Rectal smooth muscle tissue (tissue), 1 donor: ENCODE data around the gene ACBD3.
A peak's percentile ranks its signal among the peaks of the same experiment; 100 is the strongest.

ENCODE experiments used
- H3K27ac ChIP-seq: one replicate; pipeline ENCODE4 v1.7.0; 2013; ENCODE audit warnings: low read depth, low read length, inconsistent platforms
- H3K27me3 ChIP-seq: one replicate; pipeline ENCODE4 v1.7.0; 2013; ENCODE audit warnings: low read length; ENCODE audit not compliant: control insufficient read depth, insufficient read depth
- H3K36me3 ChIP-seq: one replicate; pipeline ENCODE4 v1.7.0; 2013; ENCODE audit warnings: low read length; ENCODE audit not compliant: control insufficient read depth, insufficient read depth
- H3K4me1 ChIP-seq: one replicate; pipeline ENCODE4 v1.7.0; 2013; ENCODE audit warnings: low read length; ENCODE audit not compliant: control insufficient read depth, insufficient read depth
- H3K4me3 ChIP-seq: one replicate; pipeline ENCODE4 v1.7.0; 2013; ENCODE audit warnings: low read length
- H3K9ac ChIP-seq: one replicate; pipeline ENCODE4 v1.7.0; 2013; ENCODE audit warnings: low read length

Gene ACBD3

GRCh38 chr1:226117330-226117729, 69.2 kb downstream of the ACBD3 start:
- no peaks in the 10 kb centered on the region for H3K4me1 ChIP-seq
- H3K36me3 ChIP-seq = no peaks in the 10 kb centered on the region
- H3K27me3 ChIP-seq = peaks cover 3% of the 10 kb centered on the region
- no peak overlapping the region for H3K9ac ChIP-seq
- no peak overlapping the region for H3K4me3 ChIP-seq
- H3K27ac ChIP-seq = no peak overlapping the region

GRCh38 chr1:226116673-226117072, 69.9 kb downstream of the ACBD3 start:
- no peaks in the 10 kb centered on the region for H3K36me3 ChIP-seq
- H3K4me1 ChIP-seq = peaks cover under 1% of the 10 kb centered on the region
- H3K4me3 ChIP-seq = no peak overlapping the region
- no peak overlapping the region for H3K9ac ChIP-seq
- H3K27me3 ChIP-seq = peaks cover 3% of the 10 kb centered on the region
- no peak overlapping the region for H3K27ac ChIP-seq

DNA sequence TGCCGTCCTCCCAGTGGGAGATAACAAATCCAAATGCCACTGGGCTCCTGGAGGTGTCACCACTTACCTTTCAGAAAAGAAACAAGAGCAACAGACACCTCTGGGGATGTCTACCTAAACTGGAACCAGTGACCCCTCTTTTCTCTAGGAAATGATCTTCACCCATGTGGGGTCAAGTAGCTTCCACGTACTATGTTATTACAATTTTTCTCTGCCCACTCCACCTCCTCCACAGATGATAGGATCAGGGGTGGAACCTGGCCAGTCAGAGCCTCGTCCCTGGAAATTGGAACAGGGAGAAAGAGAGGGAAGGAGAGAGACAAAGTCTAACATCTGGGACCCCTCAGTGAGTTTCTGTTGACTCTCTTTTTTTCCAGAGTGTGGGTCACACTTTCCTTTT, 73.9 kb downstream of the ACBD3 start:
- Histone ChIP-seq H3K4me3 (no peak overlapping the region), H3K27me3 (no peaks in the 10 kb centered on the region), H3K27ac (no peak overlapping the region), H3K36me3 (no peaks in the 10 kb centered on the region), H3K4me1 (peaks cover 12% of the 10 kb centered on the region), H3K9ac (no peak overlapping the region)

DNA sequence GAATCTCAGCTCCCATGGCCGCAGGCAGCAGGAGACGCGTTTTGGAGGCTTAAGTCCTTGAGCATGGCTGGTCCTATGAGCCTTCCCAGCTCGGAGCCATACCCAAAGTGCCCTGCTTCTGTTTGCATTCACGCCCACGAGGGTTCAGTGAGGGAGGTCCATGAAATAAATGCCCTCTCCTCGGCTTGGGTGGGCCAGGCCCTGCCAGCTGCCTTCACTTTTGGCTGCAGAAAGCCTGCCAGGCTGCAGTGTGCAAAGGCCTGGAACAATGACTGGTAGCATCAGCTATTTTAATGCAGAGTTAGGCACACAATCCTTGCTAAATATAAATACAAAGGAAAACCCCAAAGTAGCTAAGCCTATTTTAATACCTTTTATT, 74.7 kb downstream of the ACBD3 start:
- Histone ChIP-seq H3K27ac (no peak overlapping the region), H3K27me3 (no peaks in the 10 kb centered on the region), H3K4me3 (no peak overlapping the region), H3K9ac (no peak overlapping the region), H3K4me1 (peaks cover 12% of the 10 kb centered on the region), H3K36me3 (no peaks in the 10 kb centered on the region)

- H3K27me3 ChIP-seq = no peaks in the 10 kb centered on the region
- peak overlapping the region; percentile 80 for H3K4me3 ChIP-seq
- peak overlapping the region; percentile 94 for H3K27ac ChIP-seq
- peak overlapping the region; percentile 74 for H3K9ac ChIP-seq
- no peaks in the 10 kb centered on the region for H3K36me3 ChIP-seq
- H3K4me1 ChIP-seq = peaks cover 12% of the 10 kb centered on the region
Measured at GRCh38 chr1:226111098-226111882, 75.3 kb downstream of the ACBD3 start.

DNA sequence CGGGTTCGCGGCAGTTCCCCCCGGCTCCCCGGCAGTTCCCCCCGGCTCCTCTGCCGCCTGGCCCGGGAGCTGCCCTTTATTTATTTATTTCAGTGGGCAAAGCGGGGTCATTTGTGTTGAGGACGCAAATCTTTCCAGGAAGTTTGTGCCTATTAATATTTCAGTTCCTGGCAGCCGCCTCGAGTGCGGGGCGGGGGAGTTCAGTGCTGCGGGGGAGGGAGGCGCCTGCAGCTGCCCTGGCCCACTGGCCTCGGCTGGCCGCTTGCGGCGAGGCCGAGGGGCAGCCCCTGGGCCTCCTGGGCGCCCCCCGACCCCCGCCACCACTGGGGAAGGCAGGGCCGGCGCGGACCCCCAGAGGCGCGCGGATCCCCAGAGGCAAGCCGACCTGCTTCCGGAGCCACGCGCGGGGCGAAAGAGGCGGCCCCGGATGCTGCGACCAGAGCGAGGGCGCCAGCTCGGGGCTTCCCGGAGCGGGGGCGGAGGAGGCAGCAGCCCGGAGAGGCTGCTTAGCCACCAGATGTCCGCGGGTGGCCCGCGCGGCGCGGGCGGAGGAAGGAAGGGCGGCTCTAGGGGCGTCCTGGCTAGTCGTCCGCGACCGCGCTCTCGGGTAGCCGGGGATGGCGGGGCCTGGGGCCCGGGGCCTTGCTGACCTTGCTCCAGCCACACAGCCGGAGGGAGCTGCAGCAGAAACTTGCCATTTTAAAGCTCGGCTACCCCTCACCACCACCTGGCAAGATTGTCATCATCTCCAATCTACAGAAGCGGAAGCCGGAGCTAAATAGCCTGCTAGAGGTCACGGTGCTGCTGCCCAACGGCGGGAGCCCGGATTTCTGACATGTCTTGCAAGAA, 76.1 kb downstream of the ACBD3 start:
- peak overlapping the region; percentile 80 for H3K4me3 ChIP-seq
- H3K27me3 ChIP-seq = no peaks in the 10 kb centered on the region
- H3K27ac ChIP-seq = peak overlapping the region; percentile 94
- no peaks in the 10 kb centered on the region for H3K36me3 ChIP-seq
- peak overlapping the region; percentile 74 for H3K9ac ChIP-seq
- peaks cover 12% of the 10 kb centered on the region for H3K4me1 ChIP-seq

GRCh38 chr1:226109829-226110248, 76.7 kb downstream of the ACBD3 start:
- Histone ChIP-seq H3K36me3 (no peaks in the 10 kb centered on the region), H3K9ac (peak overlapping the region; percentile 86), H3K27ac (peak overlapping the region; percentile 94), H3K27me3 (no peaks in the 10 kb centered on the region), H3K4me3 (peak overlapping the region; percentile 85), H3K4me1 (peaks cover 12% of the 10 kb centered on the region)

GRCh38 chr1:226108935-226109828, 77.4 kb downstream of the ACBD3 start:
- Histone ChIP-seq H3K4me1 (peaks cover 12% of the 10 kb centered on the region), H3K27ac (peak overlapping the region; percentile 93), H3K4me3 (peak overlapping the region; percentile 85), H3K36me3 (no peaks in the 10 kb centered on the region), H3K9ac (peak overlapping the region; percentile 86), H3K27me3 (no peaks in the 10 kb centered on the region)

GRCh38 chr1:226107471-226108460, 78.8 kb downstream of the ACBD3 start:
- Histone ChIP-seq H3K36me3 (no peaks in the 10 kb centered on the region), H3K4me1 (peaks cover 12% of the 10 kb centered on the region), H3K9ac (no peak overlapping the region), H3K27me3 (no peaks in the 10 kb centered on the region), H3K27ac (no peak overlapping the region), H3K4me3 (no peak overlapping the region)

GRCh38 chr1:226104671-226105121, 81.8 kb downstream of the ACBD3 start:
- no peaks in the 10 kb centered on the region for H3K36me3 ChIP-seq
- no peaks in the 10 kb centered on the region for H3K27me3 ChIP-seq
- no peak overlapping the region for H3K4me3 ChIP-seq
- peaks cover 3% of the 10 kb centered on the region for H3K4me1 ChIP-seq
- H3K9ac ChIP-seq = no peak overlapping the region
- H3K27ac ChIP-seq = no peak overlapping the region
